ENCODE results near the gene BCL6B.

Gene BCL6B

GRCh38 chr17:7005716-7006115 is 17.1 kb upstream of the BCL6B start:
- H3K4me1 ChIP-seq (ENCODE audit: control insufficient read depth in 2 of 2, insufficient read depth in 2 of 2, low read length in 2 of 2), result peaks cover 7 to 8% of the 10 kb centered on the region in 2 donors
- H3K9ac ChIP-seq (ENCODE audit: low read depth in 1 of 2, low read length in 2 of 2), result no peak overlapping the region
- no peak overlapping the region for H3K4me3 ChIP-seq (ENCODE audit: low read length in 2 of 2)
- no peak overlapping the region for H3K27ac ChIP-seq (ENCODE audit: low read depth in 2 of 2, low read length in 2 of 2)
- no peaks in the 10 kb centered on the region for H3K9me3 ChIP-seq (ENCODE audit: control insufficient read depth in 2 of 2, low read length in 2 of 2)
- peaks cover 22 to 33% of the 10 kb centered on the region in 2 donors for H3K36me3 ChIP-seq (ENCODE audit: control insufficient read depth in 2 of 2, insufficient read depth in 2 of 2, low read length in 2 of 2)
- no peaks in the 10 kb centered on the region for H3K27me3 ChIP-seq (ENCODE audit: control insufficient read depth in 2 of 2, insufficient read depth in 2 of 2, low read length in 2 of 2)

- H3K27ac ChIP-seq (ENCODE audit: low read depth in 2 of 2, low read length in 2 of 2), result no peak overlapping the region
- no peak overlapping the region for H3K4me3 ChIP-seq (ENCODE audit: low read length in 2 of 2)
- no peaks in the 10 kb centered on the region for H3K27me3 ChIP-seq (ENCODE audit: control insufficient read depth in 2 of 2, insufficient read depth in 2 of 2, low read length in 2 of 2)
- peaks cover 12 to 18% of the 10 kb centered on the region in 2 donors for H3K36me3 ChIP-seq (ENCODE audit: control insufficient read depth in 2 of 2, insufficient read depth in 2 of 2, low read length in 2 of 2)
- H3K9me3 ChIP-seq (ENCODE audit: control insufficient read depth in 2 of 2, low read length in 2 of 2), result no peaks in the 10 kb centered on the region
- peaks cover 9 to 19% of the 10 kb centered on the region in 2 donors for H3K4me1 ChIP-seq (ENCODE audit: control insufficient read depth in 2 of 2, insufficient read depth in 2 of 2, low read length in 2 of 2)
- no peak overlapping the region for H3K9ac ChIP-seq (ENCODE audit: low read depth in 1 of 2, low read length in 2 of 2)
Measured at GRCh38 chr17:7007143-7007542, 15.7 kb upstream of the BCL6B start.

- H3K27ac ChIP-seq (ENCODE audit: low read depth in 2 of 2, low read length in 2 of 2), result no peak overlapping the region
- no peaks in the 10 kb centered on the region for H3K27me3 ChIP-seq (ENCODE audit: control insufficient read depth in 2 of 2, insufficient read depth in 2 of 2, low read length in 2 of 2)
- H3K4me3 ChIP-seq (ENCODE audit: low read length in 2 of 2), result peak overlapping the region in 1 of 2 donors; percentile 17
- no peak overlapping the region for H3K9ac ChIP-seq (ENCODE audit: low read depth in 1 of 2, low read length in 2 of 2)
- H3K9me3 ChIP-seq (ENCODE audit: control insufficient read depth in 2 of 2, low read length in 2 of 2), result no peaks in the 10 kb centered on the region
- H3K36me3 ChIP-seq (ENCODE audit: control insufficient read depth in 2 of 2, insufficient read depth in 2 of 2, low read length in 2 of 2), result peaks cover 5% of the 10 kb centered on the region in 2 donors
- peaks cover 23 to 35% of the 10 kb centered on the region in 2 donors for H3K4me1 ChIP-seq (ENCODE audit: control insufficient read depth in 2 of 2, insufficient read depth in 2 of 2, low read length in 2 of 2)
Measured at GRCh38 chr17:7010523-7010922, 12.3 kb upstream of the BCL6B start.

DNA sequence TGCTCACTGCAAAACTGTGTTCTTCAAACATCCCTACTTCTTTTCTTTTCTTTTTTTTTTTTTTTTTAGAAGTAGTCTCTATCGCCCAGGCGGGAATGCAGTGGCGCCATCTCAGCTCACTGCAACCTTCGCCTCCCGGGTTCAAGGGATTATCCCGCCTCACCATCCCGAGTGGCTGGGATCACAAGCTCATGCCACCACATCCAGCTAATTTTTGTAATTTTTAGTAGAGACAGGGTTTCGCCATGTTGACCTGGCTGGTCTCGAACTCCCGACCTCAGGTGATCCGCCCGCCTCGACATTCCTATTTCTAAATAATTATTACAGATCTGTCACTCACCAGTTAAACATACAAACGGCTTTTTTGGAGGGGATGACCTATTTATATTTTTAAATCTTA is 11.4 kb upstream of the BCL6B start:
- H3K36me3 ChIP-seq (ENCODE audit: control insufficient read depth in 2 of 2, insufficient read depth in 2 of 2, low read length in 2 of 2), result peaks cover 5% of the 10 kb centered on the region in 2 donors
- peak overlapping the region; percentile 85 to 93 for H3K9ac ChIP-seq (ENCODE audit: low read depth in 1 of 2, low read length in 2 of 2)
- H3K27ac ChIP-seq (ENCODE audit: low read depth in 2 of 2, low read length in 2 of 2), result no peak overlapping the region

GRCh38 chr17:7011942-7012254 is 11.0 kb upstream of the BCL6B start:
- Histone ChIP-seq H3K9ac (ENCODE audit: low read depth in 1 of 2, low read length in 2 of 2) (peak overlapping the region; percentile 85 to 93), H3K4me3 (ENCODE audit: low read length in 2 of 2) (peak overlapping the region; percentile 91 to 98), H3K36me3 (ENCODE audit: control insufficient read depth in 2 of 2, insufficient read depth in 2 of 2, low read length in 2 of 2) (peaks cover 5 to 8% of the 10 kb centered on the region in 2 donors), H3K9me3 (ENCODE audit: control insufficient read depth in 2 of 2, low read length in 2 of 2) (no peaks in the 10 kb centered on the region), H3K27me3 (ENCODE audit: control insufficient read depth in 2 of 2, insufficient read depth in 2 of 2, low read length in 2 of 2) (no peaks in the 10 kb centered on the region), H3K27ac (ENCODE audit: low read depth in 2 of 2, low read length in 2 of 2) (peak overlapping the region; percentile 99), H3K4me1 (ENCODE audit: control insufficient read depth in 2 of 2, insufficient read depth in 2 of 2, low read length in 2 of 2) (peaks cover 26 to 39% of the 10 kb centered on the region in 2 donors)

More for the DNA sequence above, 11.4 kb upstream of the BCL6B start:
- Histone ChIP-seq H3K27me3 (ENCODE audit: control insufficient read depth in 2 of 2, insufficient read depth in 2 of 2, low read length in 2 of 2) (no peaks in the 10 kb centered on the region), H3K4me3 (ENCODE audit: low read length in 2 of 2) (peak overlapping the region; percentile 91 to 98), H3K9me3 (ENCODE audit: control insufficient read depth in 2 of 2, low read length in 2 of 2) (no peaks in the 10 kb centered on the region), H3K4me1 (ENCODE audit: control insufficient read depth in 2 of 2, insufficient read depth in 2 of 2, low read length in 2 of 2) (peaks cover 26 to 39% of the 10 kb centered on the region in 2 donors)

GRCh38 chr17:7014261-7014994 is 8.4 kb upstream of the BCL6B start:
- no peaks in the 10 kb centered on the region for H3K27me3 ChIP-seq (ENCODE audit: control insufficient read depth in 2 of 2, insufficient read depth in 2 of 2, low read length in 2 of 2)
- H3K4me3 ChIP-seq (ENCODE audit: low read length in 2 of 2), result peak overlapping the region; percentile 91 to 98
- no peaks in the 10 kb centered on the region for H3K9me3 ChIP-seq (ENCODE audit: control insufficient read depth in 2 of 2, low read length in 2 of 2)
- peak overlapping the region; percentile 85 to 93 for H3K9ac ChIP-seq (ENCODE audit: low read depth in 1 of 2, low read length in 2 of 2)
- H3K27ac ChIP-seq (ENCODE audit: low read depth in 2 of 2, low read length in 2 of 2), result peak overlapping the region; percentile 99
- H3K4me1 ChIP-seq (ENCODE audit: control insufficient read depth in 2 of 2, insufficient read depth in 2 of 2, low read length in 2 of 2), result peaks cover 30 to 44% of the 10 kb centered on the region in 2 donors
- peaks cover 5 to 8% of the 10 kb centered on the region in 2 donors for H3K36me3 ChIP-seq (ENCODE audit: control insufficient read depth in 2 of 2, insufficient read depth in 2 of 2, low read length in 2 of 2)

- H3K27ac ChIP-seq (ENCODE audit: low read depth in 2 of 2, low read length in 2 of 2), result peak overlapping the region; percentile 99
- H3K4me3 ChIP-seq (ENCODE audit: low read length in 2 of 2), result peak overlapping the region; percentile 75 to 90
- H3K36me3 ChIP-seq (ENCODE audit: control insufficient read depth in 2 of 2, insufficient read depth in 2 of 2, low read length in 2 of 2), result peaks cover 0 to 3% of the 10 kb centered on the region in 2 donors
- no peaks in the 10 kb centered on the region for H3K27me3 ChIP-seq (ENCODE audit: control insufficient read depth in 2 of 2, insufficient read depth in 2 of 2, low read length in 2 of 2)
- H3K9me3 ChIP-seq (ENCODE audit: control insufficient read depth in 2 of 2, low read length in 2 of 2), result no peaks in the 10 kb centered on the region
- H3K9ac ChIP-seq (ENCODE audit: low read depth in 1 of 2, low read length in 2 of 2), result peak overlapping the region; percentile 93 to 94
- H3K4me1 ChIP-seq (ENCODE audit: control insufficient read depth in 2 of 2, insufficient read depth in 2 of 2, low read length in 2 of 2), result peaks cover 31 to 44% of the 10 kb centered on the region in 2 donors
Measured at GRCh38 chr17:7014995-7015958, 7.6 kb upstream of the BCL6B start.

GRCh38 chr17:7016418-7016817 is 6.4 kb upstream of the BCL6B start:
- peaks cover 28 to 34% of the 10 kb centered on the region in 2 donors for H3K4me1 ChIP-seq (ENCODE audit: control insufficient read depth in 2 of 2, insufficient read depth in 2 of 2, low read length in 2 of 2)
- no peak overlapping the region for H3K9ac ChIP-seq (ENCODE audit: low read depth in 1 of 2, low read length in 2 of 2)
- H3K27ac ChIP-seq (ENCODE audit: low read depth in 2 of 2, low read length in 2 of 2), result no peak overlapping the region
- H3K36me3 ChIP-seq (ENCODE audit: control insufficient read depth in 2 of 2, insufficient read depth in 2 of 2, low read length in 2 of 2), result peaks cover 0 to 3% of the 10 kb centered on the region in 2 donors
- no peaks in the 10 kb centered on the region for H3K9me3 ChIP-seq (ENCODE audit: control insufficient read depth in 2 of 2, low read length in 2 of 2)
- no peak overlapping the region for H3K4me3 ChIP-seq (ENCODE audit: low read length in 2 of 2)
- no peaks in the 10 kb centered on the region for H3K27me3 ChIP-seq (ENCODE audit: control insufficient read depth in 2 of 2, insufficient read depth in 2 of 2, low read length in 2 of 2)

GRCh38 chr17:7016886-7017826 is 5.7 kb upstream of the BCL6B start:
- H3K36me3 ChIP-seq (ENCODE audit: control insufficient read depth in 2 of 2, insufficient read depth in 2 of 2, low read length in 2 of 2), result peaks cover 0 to 3% of the 10 kb centered on the region in 2 donors
- H3K27me3 ChIP-seq (ENCODE audit: control insufficient read depth in 2 of 2, insufficient read depth in 2 of 2, low read length in 2 of 2), result no peaks in the 10 kb centered on the region
- H3K4me3 ChIP-seq (ENCODE audit: low read length in 2 of 2), result no peak overlapping the region
- H3K9ac ChIP-seq (ENCODE audit: low read depth in 1 of 2, low read length in 2 of 2), result peak overlapping the region in 1 of 2 donors; percentile 15
- no peaks in the 10 kb centered on the region for H3K9me3 ChIP-seq (ENCODE audit: control insufficient read depth in 2 of 2, low read length in 2 of 2)
- H3K27ac ChIP-seq (ENCODE audit: low read depth in 2 of 2, low read length in 2 of 2), result peak overlapping the region in 1 of 2 donors; percentile 80
- H3K4me1 ChIP-seq (ENCODE audit: control insufficient read depth in 2 of 2, insufficient read depth in 2 of 2, low read length in 2 of 2), result peaks cover 33% of the 10 kb centered on the region in 2 donors
